ENCODE data around the gene GSTM4. TPM values are rescaled to one million over a fixed set of nuclear protein-coding genes. Genes with fewer than 3 reads are reported as not detected.

Gene GSTM4
- polyA plus RNA-seq, 1 donor from 2014 or later = 0.71 TPM

GRCh38 chr1:109635862-109636200 lies 20.1 kb upstream of the GSTM4 start:
- Histone ChIP-seq H3K9ac (ENCODE audit: low read length) (no peak overlapping the region), H3K4me2 (ENCODE audit: low read length) (no peak overlapping the region), H3K9me3 (ENCODE audit: low read length) (no peaks in the 10 kb centered on the region), H2AFZ (ENCODE audit: low read depth, low read length) (no peak overlapping the region), H4K20me1 (ENCODE audit: insufficient read depth) (no peaks in the 10 kb centered on the region), H3K27me3 (ENCODE audit: insufficient read depth, low read depth, low read length) (no peaks in the 10 kb centered on the region), H3K4me3 (ENCODE audit: low read length) (no peak overlapping the region), H3K79me2 (replicated peaks; ENCODE audit: insufficient read depth, low read length) (no peaks in the 10 kb centered on the region), H3K27ac (ENCODE audit: low read length) (no peak overlapping the region), H3K36me3 (ENCODE audit: insufficient read depth, low read length) (no peaks in the 10 kb centered on the region), H3F3A (ENCODE audit: insufficient read depth, low read length, poor library complexity, severe bottlenecking) (no peaks in the 10 kb centered on the region), H3K9me2 (ENCODE audit: insufficient read depth, low read length) (no peaks in the 10 kb centered on the region)
- TF ChIP-seq CTCF (IDR thresholded peaks at IDR 0.05; ENCODE audit: poor library complexity, severe bottlenecking) (no peak), RAD21 (conservative IDR thresholded peaks at IDR 0.05) (no peak), EZH2 (IDR thresholded peaks at IDR 0.05; ENCODE audit: borderline replicate concordance, insufficient read depth, low read length, poor library complexity, severe bottlenecking) (no peak), MXI1 (conservative IDR thresholded peaks at IDR 0.05; ENCODE audit: poor library complexity, severe bottlenecking) (no peak), POLR2AphosphoS5 (IDR thresholded peaks at IDR 0.05) (no peak), SMC3 (conservative IDR thresholded peaks at IDR 0.05; ENCODE audit: poor library complexity) (no peak), EP300 (conservative IDR thresholded peaks at IDR 0.05; ENCODE audit: poor library complexity, severe bottlenecking) (no peak), TAF1 (IDR thresholded peaks at IDR 0.05; ENCODE audit: low read depth) (no peak)
- TF ChIP-seq, protein P1, sequence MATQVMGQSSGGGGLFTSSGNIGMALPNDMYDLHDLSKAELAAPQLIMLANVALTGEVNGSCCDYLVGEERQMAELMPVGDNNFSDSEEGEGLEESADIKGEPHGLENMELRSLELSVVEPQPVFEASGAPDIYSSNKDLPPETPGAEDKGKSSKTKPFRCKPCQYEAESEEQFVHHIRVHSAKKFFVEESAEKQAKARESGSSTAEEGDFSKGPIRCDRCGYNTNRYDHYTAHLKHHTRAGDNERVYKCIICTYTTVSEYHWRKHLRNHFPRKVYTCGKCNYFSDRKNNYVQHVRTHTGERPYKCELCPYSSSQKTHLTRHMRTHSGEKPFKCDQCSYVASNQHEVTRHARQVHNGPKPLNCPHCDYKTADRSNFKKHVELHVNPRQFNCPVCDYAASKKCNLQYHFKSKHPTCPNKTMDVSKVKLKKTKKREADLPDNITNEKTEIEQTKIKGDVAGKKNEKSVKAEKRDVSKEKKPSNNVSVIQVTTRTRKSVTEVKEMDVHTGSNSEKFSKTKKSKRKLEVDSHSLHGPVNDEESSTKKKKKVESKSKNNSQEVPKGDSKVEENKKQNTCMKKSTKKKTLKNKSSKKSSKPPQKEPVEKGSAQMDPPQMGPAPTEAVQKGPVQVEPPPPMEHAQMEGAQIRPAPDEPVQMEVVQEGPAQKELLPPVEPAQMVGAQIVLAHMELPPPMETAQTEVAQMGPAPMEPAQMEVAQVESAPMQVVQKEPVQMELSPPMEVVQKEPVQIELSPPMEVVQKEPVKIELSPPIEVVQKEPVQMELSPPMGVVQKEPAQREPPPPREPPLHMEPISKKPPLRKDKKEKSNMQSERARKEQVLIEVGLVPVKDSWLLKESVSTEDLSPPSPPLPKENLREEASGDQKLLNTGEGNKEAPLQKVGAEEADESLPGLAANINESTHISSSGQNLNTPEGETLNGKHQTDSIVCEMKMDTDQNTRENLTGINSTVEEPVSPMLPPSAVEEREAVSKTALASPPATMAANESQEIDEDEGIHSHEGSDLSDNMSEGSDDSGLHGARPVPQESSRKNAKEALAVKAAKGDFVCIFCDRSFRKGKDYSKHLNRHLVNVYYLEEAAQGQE (IDR thresholded peaks at IDR 0.05; ENCODE audit: borderline replicate concordance) = no peak

DNA sequence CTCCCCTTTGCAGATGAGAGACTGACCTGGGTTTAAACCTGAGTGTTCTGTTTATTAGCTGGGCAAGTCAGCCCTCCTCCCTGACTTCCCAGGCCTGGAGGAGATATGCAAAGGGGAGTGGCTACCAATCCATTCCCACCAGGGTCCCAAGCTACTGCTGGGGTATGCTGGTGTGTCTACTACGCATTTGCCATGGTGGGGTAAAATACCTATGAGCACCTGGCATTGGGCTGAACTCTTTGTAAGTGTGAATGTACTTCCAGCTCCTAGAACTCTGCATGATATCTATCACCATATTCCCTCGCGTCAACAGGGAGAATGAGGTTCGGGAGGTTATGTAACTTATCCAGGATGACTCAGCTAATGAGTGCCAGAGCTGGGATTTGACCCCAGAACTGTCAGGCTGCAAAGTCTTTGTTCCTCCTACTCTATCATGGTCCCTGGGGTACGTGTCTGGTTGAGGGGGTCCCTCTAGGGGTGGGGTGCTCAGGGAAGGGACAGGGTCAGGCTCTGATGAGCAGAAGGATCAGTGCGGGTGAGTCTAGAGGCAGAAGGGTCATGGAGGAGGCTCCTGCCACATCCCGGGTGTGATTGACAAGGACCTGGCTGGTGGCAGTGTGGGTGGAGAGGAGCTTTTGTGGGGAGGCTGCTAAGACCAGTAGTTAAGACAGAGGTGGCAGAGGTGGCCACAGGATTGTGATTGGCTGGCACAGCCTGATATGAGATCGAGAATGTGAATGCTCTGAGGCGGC lies 19.5 kb upstream of the GSTM4 start:
- Histone ChIP-seq H3K9me3 (ENCODE audit: low read length) (no peaks in the 10 kb centered on the region), H3K9ac (ENCODE audit: low read length) (no peak overlapping the region), H3K79me2 (replicated peaks; ENCODE audit: insufficient read depth, low read length) (no peaks in the 10 kb centered on the region), H3K27ac (ENCODE audit: low read length) (no peak overlapping the region), H3K9me2 (ENCODE audit: insufficient read depth, low read length) (no peaks in the 10 kb centered on the region), H3K4me2 (ENCODE audit: low read length) (no peak overlapping the region), H2AFZ (ENCODE audit: low read depth, low read length) (no peak overlapping the region), H3K4me3 (ENCODE audit: low read length) (no peak overlapping the region), H4K20me1 (ENCODE audit: insufficient read depth) (no peaks in the 10 kb centered on the region), H3K36me3 (ENCODE audit: insufficient read depth, low read length) (no peaks in the 10 kb centered on the region), H3F3A (ENCODE audit: insufficient read depth, low read length, poor library complexity, severe bottlenecking) (no peaks in the 10 kb centered on the region), H3K27me3 (ENCODE audit: insufficient read depth, low read depth, low read length) (no peaks in the 10 kb centered on the region)
- TF ChIP-seq SMC3 (conservative IDR thresholded peaks at IDR 0.05; ENCODE audit: poor library complexity) (no peak), TAF1 (IDR thresholded peaks at IDR 0.05; ENCODE audit: low read depth) (no peak), EZH2 (IDR thresholded peaks at IDR 0.05; ENCODE audit: borderline replicate concordance, insufficient read depth, low read length, poor library complexity, severe bottlenecking) (no peak), EP300 (conservative IDR thresholded peaks at IDR 0.05; ENCODE audit: poor library complexity, severe bottlenecking) (no peak), CTCF (IDR thresholded peaks at IDR 0.05; ENCODE audit: poor library complexity, severe bottlenecking) (no peak), RAD21 (conservative IDR thresholded peaks at IDR 0.05) (no peak), POLR2AphosphoS5 (IDR thresholded peaks at IDR 0.05) (no peak), MXI1 (conservative IDR thresholded peaks at IDR 0.05; ENCODE audit: poor library complexity, severe bottlenecking) (no peak)
- TF ChIP-seq, protein P1 (IDR thresholded peaks at IDR 0.05; ENCODE audit: borderline replicate concordance) = no peak
